Measurements from ENCODE around the gene RNF115.
"Not testable (repeated sequence)": the region's sequence is repeated elsewhere in the genome, so short reads cannot be mapped to it uniquely, and the experiment has no call there.

RNF115 gene

DNA sequence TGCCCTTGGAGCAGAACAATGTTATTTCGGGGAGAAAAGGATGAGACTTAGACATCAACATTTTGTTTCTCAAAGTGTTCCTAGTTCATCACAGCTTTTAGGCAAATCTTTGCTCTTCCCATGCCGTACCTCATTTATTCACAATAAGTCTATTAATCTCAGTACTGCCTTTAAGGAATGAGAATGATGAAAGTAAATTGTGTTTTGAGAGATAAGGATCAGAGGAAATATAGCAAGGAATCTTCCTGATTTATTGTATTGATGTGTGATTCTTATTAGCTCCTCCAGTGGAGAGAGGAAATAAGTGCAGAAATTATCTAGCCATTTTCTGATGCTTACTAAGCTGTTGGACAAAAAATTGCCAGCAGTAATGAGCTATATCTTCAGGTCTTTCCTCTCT is 2.1 kb upstream of the RNF115 start:
- DNase-seq (ENCODE audit: insufficient read length, low spot score) (no peak), FAIRE-seq (no peak)
- TF ChIP-seq, protein P1, sequence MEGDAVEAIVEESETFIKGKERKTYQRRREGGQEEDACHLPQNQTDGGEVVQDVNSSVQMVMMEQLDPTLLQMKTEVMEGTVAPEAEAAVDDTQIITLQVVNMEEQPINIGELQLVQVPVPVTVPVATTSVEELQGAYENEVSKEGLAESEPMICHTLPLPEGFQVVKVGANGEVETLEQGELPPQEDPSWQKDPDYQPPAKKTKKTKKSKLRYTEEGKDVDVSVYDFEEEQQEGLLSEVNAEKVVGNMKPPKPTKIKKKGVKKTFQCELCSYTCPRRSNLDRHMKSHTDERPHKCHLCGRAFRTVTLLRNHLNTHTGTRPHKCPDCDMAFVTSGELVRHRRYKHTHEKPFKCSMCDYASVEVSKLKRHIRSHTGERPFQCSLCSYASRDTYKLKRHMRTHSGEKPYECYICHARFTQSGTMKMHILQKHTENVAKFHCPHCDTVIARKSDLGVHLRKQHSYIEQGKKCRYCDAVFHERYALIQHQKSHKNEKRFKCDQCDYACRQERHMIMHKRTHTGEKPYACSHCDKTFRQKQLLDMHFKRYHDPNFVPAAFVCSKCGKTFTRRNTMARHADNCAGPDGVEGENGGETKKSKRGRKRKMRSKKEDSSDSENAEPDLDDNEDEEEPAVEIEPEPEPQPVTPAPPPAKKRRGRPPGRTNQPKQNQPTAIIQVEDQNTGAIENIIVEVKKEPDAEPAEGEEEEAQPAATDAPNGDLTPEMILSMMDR (IDR thresholded peaks at IDR 0.05; ENCODE audit: insufficient read depth, missing control alignments), result no peak

DNA sequence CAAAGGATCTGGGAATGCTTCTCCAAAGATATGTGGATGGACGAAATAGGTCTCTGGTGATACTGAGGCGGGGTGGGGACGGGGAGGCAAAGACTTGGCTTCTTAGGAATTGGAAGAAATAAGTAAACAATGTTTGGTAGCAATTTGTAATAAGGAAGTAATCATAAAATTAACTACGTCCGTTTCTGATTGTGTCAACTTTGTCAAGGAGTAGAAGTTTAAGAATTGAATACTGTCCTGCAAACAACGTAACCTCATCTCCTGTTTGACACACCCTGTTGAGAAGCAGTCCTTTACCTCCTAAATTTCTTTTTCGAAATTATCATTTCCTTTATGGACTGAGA is 576 bp upstream of the RNF115 start:
- FAIRE-seq, result no peak
- TF ChIP-seq, protein P1 (IDR thresholded peaks at IDR 0.05; ENCODE audit: insufficient read depth, missing control alignments), result no peak
- no peak for DNase-seq (ENCODE audit: insufficient read length, low spot score)

DNA sequence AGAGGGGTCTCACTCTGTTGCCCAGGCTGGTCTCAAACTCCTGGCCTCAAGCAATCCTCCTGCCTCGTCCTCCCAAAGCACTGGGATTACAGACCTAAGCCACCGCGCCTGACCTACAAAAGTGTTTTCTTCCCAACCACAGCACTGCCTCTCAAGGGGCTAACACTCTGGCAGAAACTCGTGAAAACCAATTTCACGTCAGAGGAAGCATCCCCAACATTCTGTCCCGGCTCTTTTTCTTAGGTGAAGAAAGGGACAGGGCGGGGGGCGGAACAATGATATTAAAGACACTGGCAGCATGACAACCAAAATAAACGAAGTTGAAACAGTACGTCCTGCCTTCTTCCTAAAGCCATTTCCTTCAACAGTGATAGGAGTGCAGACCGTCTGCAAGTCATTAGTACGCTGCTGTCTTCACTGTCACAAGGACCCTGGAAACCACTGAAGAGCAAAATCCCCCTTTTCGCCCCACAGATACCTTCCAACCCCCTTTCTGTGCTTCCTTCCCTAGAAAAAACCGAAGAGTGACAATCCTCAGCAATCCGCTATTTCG is 1.0 kb downstream of the RNF115 start:
- not testable (repeated sequence) for DNase-seq (ENCODE audit: insufficient read length, low spot score); FAIRE-seq

DNA sequence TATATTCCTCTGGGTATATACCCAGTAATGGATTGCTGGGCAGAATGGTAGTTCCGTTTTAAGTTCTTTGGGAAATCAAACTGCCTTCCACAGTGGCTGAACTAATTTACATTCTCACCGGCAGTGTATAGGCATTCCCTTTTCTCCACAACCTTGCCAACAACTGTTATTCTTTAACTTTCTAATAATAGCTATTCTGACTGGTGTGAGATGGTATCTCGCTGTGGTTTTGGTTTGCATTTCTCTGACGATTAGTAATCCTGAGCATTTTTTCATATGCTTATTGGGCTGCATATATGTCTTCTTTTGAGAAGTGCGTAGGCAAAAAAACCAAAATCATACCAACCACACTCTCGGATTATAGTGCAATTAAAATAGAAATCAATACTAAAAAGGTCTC is 5.8 kb downstream of the RNF115 start:
- not testable (repeated sequence) for DNase-seq (ENCODE audit: insufficient read length, low spot score); FAIRE-seq

DNA sequence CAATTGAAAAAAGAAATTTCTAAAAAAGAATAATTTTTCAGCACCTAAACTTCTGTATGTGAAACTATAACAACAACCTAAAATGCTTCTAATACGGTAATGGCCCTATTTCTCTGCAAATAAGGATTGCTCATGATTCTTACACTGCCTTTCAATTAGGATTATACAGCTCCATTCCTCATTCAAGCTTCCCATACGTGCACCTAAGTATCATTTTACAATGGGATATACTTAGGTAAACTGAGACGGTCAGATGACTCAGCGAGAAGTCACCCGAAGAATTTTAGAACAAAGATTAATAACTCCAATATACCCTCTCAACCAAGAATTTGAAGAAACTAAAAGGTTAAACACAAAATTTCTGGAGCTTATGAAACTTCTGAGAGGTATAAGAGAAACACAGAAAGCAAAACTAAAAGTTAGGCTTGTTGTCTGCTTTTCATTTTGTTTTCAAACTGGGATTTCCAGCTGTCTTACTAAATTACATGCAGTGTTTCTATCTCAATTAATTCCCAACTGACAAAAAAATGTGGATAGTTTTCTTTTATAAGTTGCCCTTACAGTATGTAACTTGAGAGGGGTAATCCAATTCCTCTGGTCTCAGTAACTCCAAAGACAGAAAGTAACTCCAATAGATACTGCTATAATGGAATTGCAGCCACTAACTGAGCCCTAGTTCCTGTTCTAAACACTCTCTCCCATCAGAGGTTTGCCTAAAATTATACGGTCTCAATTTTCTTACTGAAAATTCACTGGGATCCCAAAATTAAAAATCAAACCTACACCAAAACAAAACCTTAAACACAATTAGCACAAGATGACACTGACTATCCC is 10.7 kb downstream of the RNF115 start:
- DNase-seq (ENCODE audit: insufficient read length, low spot score); FAIRE-seq: not testable (repeated sequence)

DNA sequence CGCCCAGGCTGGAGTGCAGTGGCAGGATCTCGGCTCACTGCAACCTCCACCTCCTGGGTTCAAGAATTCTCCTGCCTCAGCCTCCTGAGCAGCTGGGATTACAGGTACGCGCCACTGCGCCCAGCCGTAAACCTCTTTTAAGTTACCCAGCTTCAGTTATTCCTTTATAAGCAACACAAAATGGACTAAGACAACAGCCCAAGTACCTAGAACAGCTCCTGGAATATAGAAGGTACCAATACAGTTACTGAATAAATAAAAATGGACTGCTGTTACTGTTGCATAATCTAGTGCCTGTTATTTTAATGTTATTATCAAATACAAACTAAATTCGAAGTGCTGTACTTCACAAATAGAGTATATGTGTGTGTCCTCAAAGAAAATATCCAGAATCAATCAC is 17.1 kb downstream of the RNF115 start:
- TF ChIP-seq, protein P1 (IDR thresholded peaks at IDR 0.05; ENCODE audit: insufficient read depth, missing control alignments), result no peak
- FAIRE-seq, result no peak

DNA sequence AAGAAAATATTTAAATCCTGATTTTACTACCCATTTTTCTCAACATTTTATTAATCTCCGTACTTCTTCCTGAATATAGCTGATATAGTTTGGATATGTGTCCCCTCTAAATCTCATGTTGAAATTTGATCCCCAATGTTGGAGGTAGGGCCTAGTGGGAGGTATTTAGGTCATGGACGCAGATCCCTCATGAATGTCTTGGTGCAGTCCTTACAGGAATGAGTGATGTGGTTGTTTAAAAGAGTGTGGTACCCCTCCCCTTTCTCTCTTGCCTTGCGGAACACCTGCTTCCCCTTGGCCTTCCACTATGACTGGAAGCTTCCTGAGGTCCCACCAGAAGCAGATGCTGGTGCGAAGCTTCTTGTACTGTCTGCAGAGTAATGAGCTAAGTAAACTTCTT is 17.5 kb downstream of the RNF115 start:
- TF ChIP-seq, protein P1 (IDR thresholded peaks at IDR 0.05; ENCODE audit: insufficient read depth, missing control alignments), result no peak
- DNase-seq (ENCODE audit: insufficient read length, low spot score) (no peak), FAIRE-seq (no peak)

More for the DNA sequence above, 17.1 kb downstream of the RNF115 start:
- no peak for DNase-seq (ENCODE audit: insufficient read length, low spot score)

DNA sequence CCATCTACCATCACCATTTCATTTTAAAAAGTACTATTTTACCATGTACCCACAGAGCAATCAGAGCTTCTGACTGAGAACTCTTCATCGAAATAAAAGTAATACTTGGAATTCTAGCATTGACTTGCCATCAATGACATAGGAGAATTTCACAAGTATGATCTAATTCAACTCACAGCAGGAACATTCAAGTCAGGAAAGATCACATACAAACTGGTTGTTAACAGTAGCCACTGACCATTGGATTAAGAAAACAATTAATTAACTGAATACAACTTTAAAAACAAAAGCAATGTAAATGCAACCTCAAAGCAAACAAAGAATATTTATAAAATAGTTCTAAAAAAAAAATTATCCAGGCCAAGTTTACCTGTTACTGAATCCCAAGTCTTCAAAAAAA is 18.8 kb downstream of the RNF115 start:
- TF ChIP-seq, protein P1 (IDR thresholded peaks at IDR 0.05; ENCODE audit: insufficient read depth, missing control alignments), result no peak
- DNase-seq (ENCODE audit: insufficient read length, low spot score), result no peak
- FAIRE-seq, result no peak
